Measurements from ENCODE around the gene IGF2BP2. TPM values are rescaled to one million over a fixed set of nuclear protein-coding genes. Genes with fewer than 3 reads are reported as not detected.

IGF2BP2 gene
- total RNA-seq, 1 donor from 2014 or later, result 2.9 TPM

DNA sequence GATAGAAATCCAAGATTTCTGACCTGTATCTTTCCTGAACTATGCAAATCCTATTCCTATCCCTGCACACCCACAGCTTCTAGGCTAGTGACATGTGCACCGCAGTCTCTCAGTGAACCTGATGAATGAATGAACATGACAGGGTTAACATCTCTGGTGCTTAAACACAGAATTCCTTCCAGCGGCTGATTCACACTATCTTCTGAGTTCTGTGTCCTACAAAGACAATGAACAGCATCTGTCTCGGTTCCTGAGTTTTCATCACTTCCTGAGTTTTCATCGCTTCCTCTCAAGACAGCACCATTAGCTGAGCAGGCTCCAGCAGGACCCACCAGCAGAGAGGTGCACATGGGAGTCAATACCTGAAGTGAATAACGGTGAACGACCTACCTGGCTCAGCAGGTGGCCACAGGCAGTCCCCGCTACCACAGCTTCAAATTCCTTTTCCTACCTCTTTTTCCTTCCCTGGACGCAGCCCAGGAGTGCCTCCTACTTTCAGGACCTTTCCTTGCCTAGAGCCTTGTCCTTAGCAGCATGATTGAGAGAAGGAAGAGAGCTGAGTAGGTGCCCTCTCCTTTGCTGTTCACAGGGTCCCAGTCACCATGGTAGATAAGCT is 113.5 kb downstream of the IGF2BP2 start:
- no peak for DNase-seq (ENCODE audit: low spot score in 2 of 2)
- Histone ChIP-seq H3K9me3 (no peaks in the 10 kb centered on the region), H3K4me1 (no peaks in the 10 kb centered on the region), H3K27me3 (no peaks in the 10 kb centered on the region), H3K27ac (no peak overlapping the region), H3K4me3 (no peak overlapping the region), H3K36me3 (no peaks in the 10 kb centered on the region)
- TF ChIP-seq CTCF (IDR thresholded peaks at IDR 0.05), result no peak
- intact Hi-C loops (cut with DNase I), result no loop called here

DNA sequence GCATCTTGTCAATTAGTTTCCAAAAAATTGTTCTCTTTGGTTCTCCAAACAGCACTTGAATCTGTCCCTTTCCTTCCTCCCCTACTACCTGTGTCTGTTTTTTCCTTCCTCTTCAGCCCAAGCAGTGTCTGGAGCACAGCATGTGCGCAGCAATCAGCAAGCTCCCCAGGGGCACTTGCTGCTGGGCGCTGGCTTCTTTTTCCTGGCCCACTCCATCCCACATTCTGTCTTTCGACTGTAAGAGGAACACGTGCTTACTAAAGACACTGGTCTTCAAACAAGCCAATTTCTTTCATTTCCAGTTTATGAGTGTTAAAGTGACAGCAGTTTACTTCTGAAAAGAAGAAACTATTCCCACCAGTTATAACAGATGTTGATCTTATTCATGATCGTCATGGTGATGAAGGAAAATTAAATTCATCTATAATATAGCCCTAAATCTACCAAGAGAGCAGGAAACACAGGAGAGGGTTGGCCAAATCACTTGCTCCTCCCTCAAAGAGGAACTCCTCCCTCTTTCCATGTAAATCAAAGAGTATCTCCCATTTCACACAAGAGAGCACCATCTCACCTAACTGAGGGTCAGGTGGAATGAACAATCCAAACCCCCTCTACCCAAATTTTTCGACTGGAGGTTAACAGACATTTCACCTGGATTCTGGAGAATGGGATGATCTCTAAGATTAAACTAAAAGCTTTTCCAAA is 115.4 kb downstream of the IGF2BP2 start:
- no peaks in the 10 kb centered on the region for H3K36me3 ChIP-seq
- no peaks in the 10 kb centered on the region for H3K4me1 ChIP-seq
- no peaks in the 10 kb centered on the region for H3K27me3 ChIP-seq
- H3K4me3 ChIP-seq, result no peak overlapping the region
- DNase-seq (ENCODE audit: low spot score in 2 of 2), result no peak
- H3K27ac ChIP-seq, result no peak overlapping the region
- intact Hi-C loops (cut with DNase I), result no loop called here
- H3K9me3 ChIP-seq, result no peaks in the 10 kb centered on the region
- TF ChIP-seq CTCF (IDR thresholded peaks at IDR 0.05), result no peak

DNA sequence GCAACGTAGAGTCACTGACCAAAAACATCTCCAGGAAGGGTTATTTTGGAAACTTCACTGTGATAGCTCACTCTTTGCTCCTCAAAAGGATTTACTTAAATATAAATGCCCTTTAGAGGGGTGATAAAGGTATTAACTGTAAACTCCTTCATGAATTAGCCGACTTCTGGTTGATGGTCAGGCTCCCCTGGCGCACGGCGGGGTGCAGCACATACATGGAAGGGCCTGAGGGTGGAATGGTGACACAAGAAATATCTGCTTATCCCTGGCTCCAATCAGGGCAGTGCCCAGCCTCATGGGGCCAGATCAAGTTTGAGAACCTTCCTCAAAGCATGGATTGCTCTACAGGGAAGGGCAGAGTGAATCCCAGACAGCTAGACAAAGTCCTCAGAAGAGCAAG is 116.5 kb downstream of the IGF2BP2 start:
- intact Hi-C loops (cut with DNase I), result no loop called here
- TF ChIP-seq CTCF (IDR thresholded peaks at IDR 0.05), result no peak
- Histone ChIP-seq H3K4me1 (no peaks in the 10 kb centered on the region), H3K27ac (no peak overlapping the region), H3K27me3 (no peaks in the 10 kb centered on the region), H3K4me3 (no peak overlapping the region), H3K36me3 (no peaks in the 10 kb centered on the region), H3K9me3 (no peaks in the 10 kb centered on the region)
- DNase-seq (ENCODE audit: low spot score in 2 of 2), result no peak

GRCh38 chr3:185705498-185705897 is 119.3 kb downstream of the IGF2BP2 start:
- no peak for DNase-seq (ENCODE audit: low spot score in 2 of 2)
- intact Hi-C loops (cut with DNase I), result no loop called here
- no peak for TF ChIP-seq CTCF (IDR thresholded peaks at IDR 0.05)

GRCh38 chr3:185702262-185703225 is 122.3 kb downstream of the IGF2BP2 start:
- Histone ChIP-seq H3K27ac (no peak overlapping the region), H3K36me3 (no peaks in the 10 kb centered on the region), H3K9me3 (no peaks in the 10 kb centered on the region), H3K4me1 (no peaks in the 10 kb centered on the region), H3K27me3 (no peaks in the 10 kb centered on the region), H3K4me3 (no peak overlapping the region)
- no peak for TF ChIP-seq CTCF (IDR thresholded peaks at IDR 0.05)
- intact Hi-C loops (cut with DNase I), result no loop called here
- DNase-seq (ENCODE audit: low spot score in 2 of 2), result no peak

More at GRCh38 chr3:185705498-185705897, 119.3 kb downstream of the IGF2BP2 start:
- no peaks in the 10 kb centered on the region for H3K27me3 ChIP-seq
- H3K36me3 ChIP-seq, result no peaks in the 10 kb centered on the region
- H3K9me3 ChIP-seq, result no peaks in the 10 kb centered on the region
- H3K4me1 ChIP-seq, result no peaks in the 10 kb centered on the region
- H3K27ac ChIP-seq, result no peak overlapping the region
- no peak overlapping the region for H3K4me3 ChIP-seq
